Measurements from ENCODE around the gene NTNG2. TPM values are rescaled to one million over a fixed set of nuclear protein-coding genes. Genes with fewer than 3 reads are reported as not detected.

The NTNG2 gene
- total and polyA plus RNA-seq, 9 of the 15 experiments (the other 6 are each of a cell fraction or from before 2014, with no cell fraction given), result 0.01 to 0.11 (median 0.09) TPM; not detected in 6

DNA sequence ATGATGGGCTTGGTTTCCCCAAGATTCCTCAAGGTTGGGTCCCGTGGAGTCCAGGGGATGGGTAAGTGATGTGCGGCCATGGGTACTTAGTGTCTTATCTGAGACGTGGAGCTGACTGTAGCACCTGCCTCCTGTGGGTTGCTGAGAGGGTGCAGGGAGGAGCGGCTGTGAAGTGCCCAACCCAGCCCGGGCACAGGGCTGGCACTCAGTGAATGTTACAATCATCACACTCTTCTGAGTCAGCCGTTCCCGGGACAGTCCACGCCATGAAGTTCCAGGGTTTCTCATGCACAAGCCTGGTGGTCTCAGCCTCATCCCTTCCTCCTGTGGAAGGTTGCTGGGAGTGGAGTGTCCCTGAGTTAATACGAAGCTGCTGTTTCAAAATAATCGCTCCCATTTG, 29.1 kb downstream of the NTNG2 start:
- ATAC-seq, result no peak

More for the DNA sequence above, 29.1 kb downstream of the NTNG2 start:
- DNase-seq (ENCODE audit: extremely low read depth in 1 of 4, low spot score in 3 of 4) (no peak), FAIRE-seq (no peak)
- no peak overlapping the region for H3K4me3 ChIP-seq
- H3K9me3 ChIP-seq (replicated peaks; ENCODE audit: control insufficient read depth, insufficient read depth, low read depth, low read length), result no peaks in the 10 kb centered on the region
- no peak overlapping the region for H3K9ac ChIP-seq (ENCODE audit: insufficient read depth in 1 of 2, low read depth in 2 of 2, low read length in 2 of 2)
- H3K4me1 ChIP-seq (replicated peaks in 1 of 2; ENCODE audit: control insufficient read depth in 2 of 2, insufficient read depth in 2 of 2, low read length in 2 of 2), result peaks cover 0 to 8% of the 10 kb centered on the region in 2 experiments; a peak in 2 of 5 replicates
- H3K27ac ChIP-seq (ENCODE audit: extremely low read depth, low read depth, low read length), result no peak overlapping the region
- intact Hi-C loops (cut with micrococcal nuclease), result no loop called here
- H3K36me3 ChIP-seq (ENCODE audit: control insufficient read depth, insufficient read depth, low read length), result no peaks in the 10 kb centered on the region
- BruUV-seq (replicated peaks), result no TSS peak
- no peaks in the 10 kb centered on the region; the same call in 1 of the 2 replicates for H4K20me1 ChIP-seq (replicated peaks; ENCODE audit: control insufficient read depth, insufficient read depth, low read length)
- TF ChIP-seq DMBX1 (CRISPR knock-in tag; IDR thresholded peaks at IDR 0.05; ENCODE audit: borderline replicate concordance) (no peak), HDGF (IDR thresholded peaks at IDR 0.05) (no peak), ZNF165 (CRISPR knock-in tag; IDR thresholded peaks at IDR 0.05; ENCODE audit: borderline replicate concordance) (no peak), JUNB (CRISPR knock-in tag; conservative IDR thresholded peaks at IDR 0.05) (no peak), ZNF77 (CRISPR knock-in tag; IDR thresholded peaks at IDR 0.05) (no peak), ZBTB33 (CRISPR knock-in tag; IDR thresholded peaks at IDR 0.05) (no peak), KDM1A (IDR thresholded peaks at IDR 0.05) (no peak), ZNF644 (tag; IDR thresholded peaks at IDR 0.05; ENCODE audit: low read depth) (no peak)
- TF ChIP-seq, protein P1, sequence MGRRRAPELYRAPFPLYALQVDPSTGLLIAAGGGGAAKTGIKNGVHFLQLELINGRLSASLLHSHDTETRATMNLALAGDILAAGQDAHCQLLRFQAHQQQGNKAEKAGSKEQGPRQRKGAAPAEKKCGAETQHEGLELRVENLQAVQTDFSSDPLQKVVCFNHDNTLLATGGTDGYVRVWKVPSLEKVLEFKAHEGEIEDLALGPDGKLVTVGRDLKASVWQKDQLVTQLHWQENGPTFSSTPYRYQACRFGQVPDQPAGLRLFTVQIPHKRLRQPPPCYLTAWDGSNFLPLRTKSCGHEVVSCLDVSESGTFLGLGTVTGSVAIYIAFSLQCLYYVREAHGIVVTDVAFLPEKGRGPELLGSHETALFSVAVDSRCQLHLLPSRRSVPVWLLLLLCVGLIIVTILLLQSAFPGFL (CRISPR knock-in tag; IDR thresholded peaks at IDR 0.05), result no peak
- POLR2A ChIA-PET, result interaction anchor here (0.6 kb wide), 1 partner anchor 49 kb away, joined by 4 read pairs; no protein-coding TSS in a partner anchor
- in situ Hi-C loops (cut with MboI), result no loop called here
- WGBS (ENCODE audit: insufficient coverage, low coverage, missing lambda C conversion rate), result 0% methylated on average over 10 of the region's 10 CpGs
- H3K79me2 ChIP-seq (ENCODE audit: control insufficient read depth, insufficient read depth, low read length), result no peaks in the 10 kb centered on the region
- CTCF ChIA-PET (ENCODE audit: low intra/inter-chr PET ratio), result no interaction called here
- H3K27me3 ChIP-seq (ENCODE audit: control insufficient read depth in 2 of 2, insufficient read depth in 2 of 2, low read length in 2 of 2), result peaks cover 52 to 75% of the 10 kb centered on the region in 2 experiments
- no peak overlapping the region for H3K4me2 ChIP-seq (ENCODE audit: insufficient read depth, low read length)
- no peaks in the 10 kb centered on the region for H3K9me1 ChIP-seq (ENCODE audit: control insufficient read depth, insufficient read depth, low read length)
- H2AFZ ChIP-seq (ENCODE audit: low read depth, low read length), result no peak overlapping the region
